IMR-90 (cell line): Measurements from ENCODE around the gene TACC3. TPM values are rescaled to one million over a fixed set of nuclear protein-coding genes. Genes with fewer than 3 reads are reported as not detected.

Source experiments
- ATAC-seq: fragments of 200-7000 bp; cut with Tn5 transposase; 2 replicates; pipeline ENCODE4 v1.9.1; 2020; ENCODE audit warnings: low read depth, mild to moderate bottlenecking, moderate library complexity
- BruUV-seq: library from RNA; stranded (reverse); fragments of 400-500 nt; replicated peaks from 2 replicates; lab custom pipeline; 2021; lab: Mats Ljungman, UMichigan
- CTCF ChIA-PET: fragments of 300-600 bp; formaldehyde crosslinking; extraction: SDS; loops from one replicate; lab custom pipeline; 2021; ENCODE audit warnings: antibody characterized with exemption; lab: Yijun Ruan, JAX
- POLR2A ChIA-PET: fragments of 300-600 bp; sonication (Branson Sonifier 250); formaldehyde crosslinking; loops from one replicate; lab custom pipeline; 2022; ENCODE audit warnings: antibody characterized with exemption; ENCODE audit not compliant: unreplicated experiment; lab: Charles Lee
- DNase-seq: peaks from one replicate; pipeline ENCODE4 v3.0.0; 2013
- H2AFZ ChIP-seq: replicated peaks from 2 replicates; pipeline ENCODE3; 2013; ENCODE audit warnings: low read length, mild to moderate bottlenecking; ENCODE audit not compliant: poor library complexity
- H2AK5ac ChIP-seq: 2 replicates; pipeline ENCODE4 v1.6.1; 2013; ENCODE audit warnings: low read depth, low read length, inconsistent platforms
- H2AK9ac ChIP-seq: replicated peaks from 2 replicates; pipeline ENCODE3; 2013; ENCODE audit warnings: mild to moderate bottlenecking, low read depth, low read length, moderate library complexity; ENCODE audit not compliant: poor library complexity
- H2BK120ac ChIP-seq: 2 replicates; pipeline ENCODE4 v1.6.1; 2013; ENCODE audit warnings: low read depth, low read length, inconsistent platforms
- H2BK15ac ChIP-seq: 3 replicates; pipeline ENCODE4 v1.6.1; 2013; ENCODE audit warnings: low read depth, low read length, inconsistent platforms
- H2BK20ac ChIP-seq: 2 replicates; pipeline ENCODE4 v1.6.1; 2013; ENCODE audit warnings: low read depth, mild to moderate bottlenecking, inconsistent platforms, low read length, moderate library complexity
- H2BK5ac ChIP-seq: 2 replicates; pipeline ENCODE4 v1.6.1; 2013; ENCODE audit warnings: mild to moderate bottlenecking, low read depth, low read length, inconsistent platforms; ENCODE audit not compliant: poor library complexity, severe bottlenecking
- H3K14ac ChIP-seq: replicated peaks from 2 replicates; pipeline ENCODE4 v1.6.1; 2013; ENCODE audit warnings: low read depth, low read length, inconsistent platforms
- H3K18ac ChIP-seq: 2 replicates; pipeline ENCODE4 v1.6.1; 2013; ENCODE audit warnings: low read depth, low read length, control low read depth
- H3K23ac ChIP-seq: 2 replicates; pipeline ENCODE4 v1.6.1; 2013; ENCODE audit warnings: low read depth, low read length, inconsistent platforms
- H3K27ac ChIP-seq: 2 replicates; pipeline ENCODE4 v1.5.1; 2013; ENCODE audit warnings: mild to moderate bottlenecking, control low read depth, low read length; ENCODE audit not compliant: insufficient read depth
- H3K27me3 ChIP-seq: 2 replicates; pipeline ENCODE4 v1.6.1; 2013; ENCODE audit warnings: low read length; ENCODE audit not compliant: control insufficient read depth, insufficient read depth
- H3K36me3 ChIP-seq: 2 replicates; pipeline ENCODE4 v1.6.1; 2013; ENCODE audit warnings: low read length, mixed read lengths; ENCODE audit not compliant: control insufficient read depth, insufficient read depth
- H3K4ac ChIP-seq: 2 replicates; pipeline ENCODE4 v1.6.1; 2013; ENCODE audit warnings: low read depth, low read length, inconsistent platforms
- H3K4me1 ChIP-seq: 2 replicates; pipeline ENCODE4 v1.6.1; 2013; ENCODE audit warnings: low read length, mixed read lengths; ENCODE audit not compliant: control insufficient read depth, insufficient read depth
- H3K4me2 ChIP-seq: 2 replicates; pipeline ENCODE4 v1.6.1; 2013; ENCODE audit warnings: low read depth, mild to moderate bottlenecking, control low read depth, low read length, moderate library complexity
- H3K4me3 ChIP-seq: 2 replicates; pipeline ENCODE4 v1.5.1; 2013; ENCODE audit warnings: low read depth, mild to moderate bottlenecking, control low read depth, low read length, moderate library complexity; ENCODE audit not compliant: insufficient read depth
- H3K56ac ChIP-seq: 2 replicates; pipeline ENCODE4 v1.6.1; 2013; ENCODE audit warnings: low read length, inconsistent platforms; ENCODE audit not compliant: insufficient read depth; ENCODE audit errors: extremely low read depth
- H3K79me1 ChIP-seq, 2 experiments: 2 replicates each; pipeline ENCODE4 v1.6.1; 2013; ENCODE audit warnings: low read length in 2 of 2, inconsistent platforms in 1 of 2, low read depth in 1 of 2
- H3K9ac ChIP-seq: 2 replicates; pipeline ENCODE4 v1.6.1; 2013; ENCODE audit warnings: low read depth, low read length, control low read depth
- H3K9me1 ChIP-seq: 2 replicates; pipeline ENCODE4 v1.6.1; 2013; ENCODE audit warnings: low read length, inconsistent platforms; ENCODE audit not compliant: insufficient read depth
- H3K9me3 ChIP-seq: 2 replicates; pipeline ENCODE4 v1.6.1; 2013; ENCODE audit warnings: low read length; ENCODE audit not compliant: control insufficient read depth, insufficient read depth
- H4K20me1 ChIP-seq: 2 replicates; pipeline ENCODE4 v1.6.1; 2013; ENCODE audit warnings: low read length, inconsistent platforms; ENCODE audit not compliant: insufficient read depth
- H4K5ac ChIP-seq: 2 replicates; pipeline ENCODE4 v1.6.1; 2013; ENCODE audit warnings: mild to moderate bottlenecking, low read depth, low read length, control low read depth
- H4K8ac ChIP-seq, 2 experiments: 2 replicates each; pipeline ENCODE4 v1.6.1; 2013; ENCODE audit warnings: low read depth in 2 of 2, low read length in 2 of 2, control low read depth in 1 of 2, inconsistent platforms in 1 of 2
- H4K91ac ChIP-seq: 2 replicates; pipeline ENCODE4 v1.6.1; 2013; ENCODE audit warnings: low read depth, low read length, inconsistent platforms; ENCODE audit not compliant: insufficient read depth
- BHLHE40 ChIP-seq: fragments of 150-350 bp; IDR thresholded peaks from 2 replicates; pipeline ENCODE4 v1.6.1; 2016; ENCODE audit warnings: mild to moderate bottlenecking, low read depth, low read length
- CEBPB ChIP-seq: IDR thresholded peaks from 2 replicates; pipeline ENCODE4 v1.6.1; 2012; ENCODE audit warnings: low read depth, low read length, improper control_type of control experiment
- CHD1 ChIP-seq: IDR thresholded peaks from 2 replicates; pipeline ENCODE4 v1.6.1; 2012; ENCODE audit warnings: low read depth, low read length, improper control_type of control experiment
- FOS ChIP-seq: fragments of 150-350 bp; IDR thresholded peaks from 2 replicates; pipeline ENCODE4 v1.6.1; 2016; ENCODE audit warnings: low read depth, low read length
- MAFK ChIP-seq: IDR thresholded peaks from 2 replicates; pipeline ENCODE4 v1.6.1; 2012; ENCODE audit warnings: low read depth, low read length, improper control_type of control experiment
- MXI1 ChIP-seq: IDR thresholded peaks from 2 replicates; pipeline ENCODE4 v1.6.1; 2012; ENCODE audit warnings: low read depth, mild to moderate bottlenecking, low read length, moderate library complexity, borderline replicate concordance
- POLR2A ChIP-seq: IDR thresholded peaks from 2 replicates; pipeline ENCODE4 v1.6.1; 2012; ENCODE audit warnings: mild to moderate bottlenecking, low read depth, low read length
- RCOR1 ChIP-seq: IDR thresholded peaks from 2 replicates; pipeline ENCODE4 v1.6.1; 2012; ENCODE audit warnings: mild to moderate bottlenecking, low read length, improper control_type of control experiment; ENCODE audit not compliant: insufficient replicate concordance
- RFX5 ChIP-seq: IDR thresholded peaks from 2 replicates; pipeline ENCODE4 v1.8.0; 2012; ENCODE audit warnings: low read depth, mild to moderate bottlenecking, low read length, moderate library complexity
- SMC3 ChIP-seq: fragments of 150-350 bp; IDR thresholded peaks from 2 replicates; pipeline ENCODE4 v1.6.1; 2016; ENCODE audit warnings: low read depth, mild to moderate bottlenecking, antibody characterized with exemption, low read length, moderate library complexity
- WGBS, 2 experiments: methylation state at CpG; one replicate each; pipeline versions ENCODE4 v1.1.5 to v1.1.7; 2013; ENCODE audit warnings: missing lambda C conversion rate in 2 of 2; ENCODE audit not compliant: insufficient read length in 1 of 2; ENCODE audit errors: extremely low coverage in 2 of 2; 5-methylcytosine and 5-hydroxymethylcytosine counted together
- dilution Hi-C: fragments of 300-500 bp; cut with HindIII; formaldehyde crosslinking; loops from one replicate; pipeline ENCODE4 v1.14.3; 2018; ENCODE audit warnings: low sequenced_read_pairs; ENCODE audit not compliant: unreplicated experiment
- in situ Hi-C: fragments of 300-500 bp; cut with MboI; formaldehyde crosslinking; loops from 3 replicates; pipeline ENCODE4 v1.14.3; 2019; ENCODE audit warnings: low sequenced_read_pairs, inconsistent platforms, mixed read lengths
- intact Hi-C: fragments of 100-400 bp; cut with micrococcal nuclease; formaldehyde crosslinking; loops from 2 replicates; pipeline ENCODE4 v1.10.0; 2022
- polyA plus RNA-seq, 3 experiments: library from polyadenylated mRNA; depleted of rRNA; stranded (reverse); fragments of >200 nt; gene quantifications; 2 replicates each; pipeline ENCODE4 v1.2.3, GENCODE V29; 2012; ENCODE audit warnings: low replicate concordance in 1 of 3
- total RNA-seq: library from RNA; depleted of rRNA; stranded (reverse); fragments of >200 nt; gene quantifications from 2 replicates; pipeline ENCODE4 v1.2.3, GENCODE V29; 2012
- TF ChIP-seq, protein P1 (sequence below): fragments of 150-350 bp; IDR thresholded peaks from 2 replicates; pipeline ENCODE4 v1.6.1; 2017; ENCODE audit warnings: mild to moderate bottlenecking, antibody characterized with exemption, low read length, low read depth
- TF ChIP-seq, protein P2 (sequence below): fragments of 150-350 bp; IDR thresholded peaks from 2 replicates; pipeline ENCODE4 v1.6.1; 2016; ENCODE audit warnings: low read depth, mild to moderate bottlenecking, low read length, moderate library complexity, borderline replicate concordance

The TACC3 gene
- total and polyA plus RNA-seq, 2 of the 4 experiments (the other 2 are of a cell fraction), result 15.1 to 49.7 TPM

DNA sequence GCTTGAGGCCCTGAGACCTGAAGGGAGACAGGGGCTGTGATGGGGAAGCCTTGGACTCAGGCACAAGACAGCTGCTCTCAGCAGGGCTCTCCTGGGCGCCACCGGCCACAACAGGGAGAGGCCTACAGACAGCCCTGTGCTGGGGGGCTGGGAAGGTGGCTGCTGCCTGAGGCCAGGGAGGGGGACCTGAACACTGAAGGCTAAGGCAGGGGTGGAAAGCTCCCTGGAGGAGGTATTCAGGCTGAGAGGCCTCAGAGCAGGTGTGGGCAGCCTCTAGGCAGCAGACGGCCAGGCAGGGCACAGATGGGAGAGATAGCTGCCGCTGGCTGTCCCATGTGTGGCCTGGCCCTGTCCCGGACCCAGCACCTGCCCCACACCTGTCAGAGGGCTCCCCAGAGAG lies 33.0 kb downstream of the TACC3 start:
- Histone ChIP-seq H3K27ac (no peak overlapping the region), H2BK120ac (no peak overlapping the region), H3K4me3 (no peak overlapping the region), H2BK15ac (no peak overlapping the region), H4K5ac (no peak overlapping the region), H2BK5ac (no peak overlapping the region), H3K4me2 (no peak overlapping the region), H3K23ac (no peak overlapping the region), H2AK5ac (no peak overlapping the region), H3K79me1 (no peaks in the 10 kb centered on the region), H4K8ac (no peak overlapping the region), H4K20me1 (no peaks in the 10 kb centered on the region), H2AK9ac (no peak overlapping the region), H3K9me1 (no peaks in the 10 kb centered on the region), H3K9ac (no peak overlapping the region), H3K18ac (no peak overlapping the region), H3K14ac (no peak overlapping the region), H3K36me3 (no peaks in the 10 kb centered on the region), H3K4me1 (no peaks in the 10 kb centered on the region), H4K91ac (no peak overlapping the region), H2BK20ac (no peak overlapping the region), H3K27me3 (no peaks in the 10 kb centered on the region; the same call in 1 of the 2 replicates), H3K9me3 (no peaks in the 10 kb centered on the region), H2AFZ (peak overlapping the region; percentile 3), H3K56ac (no peak overlapping the region), H3K4ac (no peak overlapping the region)
- BruUV-seq, result no TSS peak
- dilution Hi-C loops (no loop called here), intact Hi-C loops (no loop called here), in situ Hi-C loops (no loop called here)
- no peak for DNase-seq
- ATAC-seq, result no peak
- TF ChIP-seq MAFK (no peak), MXI1 (no peak), SMC3 (no peak), CEBPB (no peak), RCOR1 (no peak), POLR2A (no peak), RFX5 (no peak), FOS (no peak), CHD1 (no peak), BHLHE40 (no peak)
- TF ChIP-seq, protein P1, sequence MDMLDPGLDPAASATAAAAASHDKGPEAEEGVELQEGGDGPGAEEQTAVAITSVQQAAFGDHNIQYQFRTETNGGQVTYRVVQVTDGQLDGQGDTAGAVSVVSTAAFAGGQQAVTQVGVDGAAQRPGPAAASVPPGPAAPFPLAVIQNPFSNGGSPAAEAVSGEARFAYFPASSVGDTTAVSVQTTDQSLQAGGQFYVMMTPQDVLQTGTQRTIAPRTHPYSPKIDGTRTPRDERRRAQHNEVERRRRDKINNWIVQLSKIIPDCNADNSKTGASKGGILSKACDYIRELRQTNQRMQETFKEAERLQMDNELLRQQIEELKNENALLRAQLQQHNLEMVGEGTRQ, result no peak
- TF ChIP-seq, protein P2, sequence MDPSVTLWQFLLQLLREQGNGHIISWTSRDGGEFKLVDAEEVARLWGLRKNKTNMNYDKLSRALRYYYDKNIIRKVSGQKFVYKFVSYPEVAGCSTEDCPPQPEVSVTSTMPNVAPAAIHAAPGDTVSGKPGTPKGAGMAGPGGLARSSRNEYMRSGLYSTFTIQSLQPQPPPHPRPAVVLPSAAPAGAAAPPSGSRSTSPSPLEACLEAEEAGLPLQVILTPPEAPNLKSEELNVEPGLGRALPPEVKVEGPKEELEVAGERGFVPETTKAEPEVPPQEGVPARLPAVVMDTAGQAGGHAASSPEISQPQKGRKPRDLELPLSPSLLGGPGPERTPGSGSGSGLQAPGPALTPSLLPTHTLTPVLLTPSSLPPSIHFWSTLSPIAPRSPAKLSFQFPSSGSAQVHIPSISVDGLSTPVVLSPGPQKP, result no peak
- CTCF ChIA-PET, result no interaction called here
- WGBS, 2 experiments, result 87% methylated on average over 3 of the region's 5 CpGs; no CpG with 5 or more reads in 1 of the 2 experiments
- POLR2A ChIA-PET, result no interaction called here
